Thyroid gland (tissue), 4 donors: Measurements from ENCODE around the gene ELAPOR1.

Experiments
- POLR2A ChIP-seq, 2 donors: fragments of 450-650 bp; IDR thresholded peaks; one replicate each; pipeline ENCODE4 v1.6.1; 2017; ENCODE audit warnings: antibody characterized with exemption in 2 of 2, mild to moderate bottlenecking in 2 of 2, moderate library complexity in 1 of 2
- TF ChIP-seq, protein P1 (sequence below), 6 experiments: fragments of 200-600 bp in 3 of 6; fragments of 450-650 bp in 3 of 6; sonication (generic) in 3 of 6; IDR thresholded peaks; one replicate each; pipeline ENCODE4 v1.5.1; 2016 to 2019; ENCODE audit warnings: antibody characterized with exemption in 6 of 6, mild to moderate bottlenecking in 2 of 6, inconsistent platforms in 1 of 6, moderate library complexity in 1 of 6

DNA sequence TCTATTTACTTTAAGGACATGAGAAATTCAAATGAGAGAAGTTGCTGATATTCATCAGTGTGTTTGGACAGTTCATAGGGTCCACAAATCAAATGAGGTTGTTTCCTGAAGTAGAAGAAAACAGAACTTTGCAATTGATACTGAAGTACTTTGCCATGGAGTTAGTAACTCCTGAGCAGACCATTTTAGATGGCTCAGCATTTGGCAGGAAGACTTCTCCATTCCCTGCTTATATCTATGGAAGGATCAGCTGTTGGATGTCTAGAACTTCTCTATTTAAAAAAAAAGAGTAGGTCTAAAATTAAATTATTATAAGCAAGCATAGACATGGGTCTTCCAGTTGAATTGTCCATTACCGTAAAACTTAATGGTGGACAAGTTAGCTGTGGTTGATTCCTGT lies 18.3 kb upstream of the ELAPOR1 start:
- TF ChIP-seq, protein P1, sequence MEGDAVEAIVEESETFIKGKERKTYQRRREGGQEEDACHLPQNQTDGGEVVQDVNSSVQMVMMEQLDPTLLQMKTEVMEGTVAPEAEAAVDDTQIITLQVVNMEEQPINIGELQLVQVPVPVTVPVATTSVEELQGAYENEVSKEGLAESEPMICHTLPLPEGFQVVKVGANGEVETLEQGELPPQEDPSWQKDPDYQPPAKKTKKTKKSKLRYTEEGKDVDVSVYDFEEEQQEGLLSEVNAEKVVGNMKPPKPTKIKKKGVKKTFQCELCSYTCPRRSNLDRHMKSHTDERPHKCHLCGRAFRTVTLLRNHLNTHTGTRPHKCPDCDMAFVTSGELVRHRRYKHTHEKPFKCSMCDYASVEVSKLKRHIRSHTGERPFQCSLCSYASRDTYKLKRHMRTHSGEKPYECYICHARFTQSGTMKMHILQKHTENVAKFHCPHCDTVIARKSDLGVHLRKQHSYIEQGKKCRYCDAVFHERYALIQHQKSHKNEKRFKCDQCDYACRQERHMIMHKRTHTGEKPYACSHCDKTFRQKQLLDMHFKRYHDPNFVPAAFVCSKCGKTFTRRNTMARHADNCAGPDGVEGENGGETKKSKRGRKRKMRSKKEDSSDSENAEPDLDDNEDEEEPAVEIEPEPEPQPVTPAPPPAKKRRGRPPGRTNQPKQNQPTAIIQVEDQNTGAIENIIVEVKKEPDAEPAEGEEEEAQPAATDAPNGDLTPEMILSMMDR (IDR thresholded peaks at IDR 0.05) = no peak
- TF ChIP-seq POLR2A (IDR thresholded peaks at IDR 0.05) = no peak
